Iris pigment epithelial cell (primary cell): ENCODE results near the gene NAA38.

Source experiments
- DNase-seq: peaks from one replicate; pipeline ENCODE4 v3.0.0-alpha.2; 2011; ENCODE audit warnings: low read depth

Gene NAA38, protein sequence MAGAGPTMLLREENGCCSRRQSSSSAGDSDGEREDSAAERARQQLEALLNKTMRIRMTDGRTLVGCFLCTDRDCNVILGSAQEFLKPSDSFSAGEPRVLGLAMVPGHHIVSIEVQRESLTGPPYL

DNA sequence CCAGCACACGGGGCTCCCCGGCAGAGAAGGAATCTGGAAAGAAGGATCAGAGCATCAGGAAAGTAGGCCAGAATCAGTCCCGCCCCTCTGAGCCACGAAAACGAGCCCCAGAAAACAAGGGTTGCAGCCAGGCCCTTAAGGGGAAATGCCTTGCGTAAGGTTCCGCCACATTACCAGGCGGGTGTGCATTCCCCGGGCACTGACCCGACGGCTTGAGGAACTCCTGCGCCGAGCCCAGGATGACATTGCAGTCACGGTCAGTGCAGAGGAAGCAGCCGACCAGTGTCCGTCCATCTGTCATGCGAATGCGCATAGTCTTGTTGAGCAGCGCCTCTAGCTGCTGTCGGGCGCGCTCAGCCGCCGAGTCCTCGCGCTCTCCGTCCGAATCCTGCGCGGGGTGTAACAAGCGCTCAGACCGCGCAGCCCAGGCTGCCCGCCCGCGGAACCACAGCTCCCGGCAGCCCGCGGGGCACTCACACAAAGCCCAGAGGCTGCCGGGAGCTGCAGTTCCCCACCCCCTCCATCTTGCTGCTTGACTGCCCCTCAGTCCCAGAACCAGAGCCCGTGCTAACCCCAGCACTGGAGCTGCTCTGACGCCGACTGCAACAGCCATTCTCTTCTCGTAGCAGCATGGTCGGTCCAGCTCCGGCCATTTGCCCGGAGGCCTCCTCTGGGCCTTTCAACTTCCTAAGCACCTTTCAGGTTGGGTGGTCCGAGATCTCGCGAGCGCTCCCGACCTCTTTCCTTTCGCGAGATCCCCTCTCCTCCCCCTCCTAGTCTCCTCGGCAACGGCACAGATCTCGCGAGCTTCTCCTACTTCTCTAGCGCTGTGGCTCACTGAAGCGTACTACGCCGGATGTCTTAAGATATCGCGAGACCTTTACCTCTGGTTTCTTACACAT is at the start of gene NAA38:
NAA38 (minus strand) TSS at position 749 of the 902 bp plus-strand sequence; CDS start at position 653, 96 bp downstream.
- peak; percentile 99 for DNase-seq

- no peak for DNase-seq
Measured at GRCh38 chr17:7903154-7904103, 46.1 kb upstream of the NAA38 start.

GRCh38 chr17:7897773-7898172 is 40.4 kb upstream of the NAA38 start:
- peak; percentile 75 for DNase-seq

DNA sequence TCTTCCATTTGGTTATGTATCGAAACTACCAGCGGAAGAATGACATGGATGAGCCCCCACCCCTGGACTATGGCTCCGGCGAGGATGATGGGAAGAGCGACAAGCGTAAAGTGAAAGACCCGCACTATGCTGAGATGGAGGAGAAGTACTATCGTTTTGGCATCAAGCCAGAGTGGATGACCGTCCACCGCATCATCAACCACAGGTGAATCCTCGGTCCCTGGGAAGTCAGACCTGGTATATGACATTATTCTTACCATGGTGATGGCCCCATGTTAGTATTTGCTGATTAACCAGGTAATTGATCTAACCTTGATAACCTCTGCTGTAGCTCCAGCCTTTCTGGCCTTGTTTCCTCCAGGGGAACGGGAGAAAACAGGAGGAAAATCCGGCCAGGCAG is 39.7 kb upstream of the NAA38 start:
- DNase-seq: no peak

- no peak for DNase-seq
Measured at GRCh38 chr17:7894866-7895265, 37.5 kb upstream of the NAA38 start.

DNA sequence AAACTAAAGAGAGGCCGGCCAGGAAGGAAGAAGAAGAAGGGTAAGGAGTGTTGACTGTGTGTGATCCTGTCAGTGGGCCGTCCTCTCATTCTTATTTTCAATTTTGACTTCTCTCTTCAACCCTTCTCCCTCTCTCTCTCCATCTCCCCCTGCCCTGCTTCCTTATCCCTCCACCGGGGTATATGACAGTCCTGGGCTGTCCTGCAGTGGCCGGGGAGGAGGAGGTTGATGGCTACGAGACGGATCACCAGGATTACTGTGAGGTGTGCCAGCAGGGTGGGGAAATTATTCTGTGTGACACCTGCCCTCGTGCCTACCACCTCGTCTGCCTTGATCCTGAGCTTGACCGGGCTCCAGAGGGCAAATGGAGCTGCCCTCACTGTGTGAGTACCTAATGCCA is 36.9 kb upstream of the NAA38 start:
- DNase-seq: no peak

DNA sequence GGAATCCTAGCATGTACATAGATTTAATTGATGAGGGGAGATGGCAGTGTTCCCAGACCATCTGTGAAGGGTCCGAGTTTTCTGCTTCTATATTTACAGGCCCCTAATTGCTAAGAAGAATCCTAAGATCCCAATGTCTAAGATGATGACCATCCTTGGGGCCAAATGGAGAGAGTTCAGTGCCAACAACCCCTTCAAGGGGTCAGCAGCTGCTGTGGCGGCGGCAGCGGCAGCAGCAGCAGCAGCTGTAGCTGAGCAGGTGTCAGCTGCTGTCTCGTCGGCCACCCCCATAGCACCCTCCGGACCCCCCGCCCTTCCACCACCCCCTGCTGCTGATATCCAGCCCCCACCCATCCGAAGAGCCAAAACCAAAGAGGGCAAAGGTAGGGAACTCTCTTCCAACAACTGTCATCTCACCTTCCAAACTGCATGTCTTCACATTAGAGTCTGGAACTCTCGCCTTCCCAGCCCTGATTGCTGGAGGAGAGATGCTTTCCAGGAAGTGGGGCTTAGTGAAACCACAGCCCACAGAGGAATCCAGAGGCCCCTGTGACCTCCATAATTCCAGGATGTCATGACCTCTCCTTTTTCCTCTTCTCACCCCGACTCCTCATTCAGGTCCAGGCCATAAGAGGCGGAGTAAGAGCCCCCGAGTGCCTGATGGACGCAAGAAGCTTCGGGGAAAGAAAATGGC is 36.0 kb upstream of the NAA38 start:
- no peak for DNase-seq

DNA sequence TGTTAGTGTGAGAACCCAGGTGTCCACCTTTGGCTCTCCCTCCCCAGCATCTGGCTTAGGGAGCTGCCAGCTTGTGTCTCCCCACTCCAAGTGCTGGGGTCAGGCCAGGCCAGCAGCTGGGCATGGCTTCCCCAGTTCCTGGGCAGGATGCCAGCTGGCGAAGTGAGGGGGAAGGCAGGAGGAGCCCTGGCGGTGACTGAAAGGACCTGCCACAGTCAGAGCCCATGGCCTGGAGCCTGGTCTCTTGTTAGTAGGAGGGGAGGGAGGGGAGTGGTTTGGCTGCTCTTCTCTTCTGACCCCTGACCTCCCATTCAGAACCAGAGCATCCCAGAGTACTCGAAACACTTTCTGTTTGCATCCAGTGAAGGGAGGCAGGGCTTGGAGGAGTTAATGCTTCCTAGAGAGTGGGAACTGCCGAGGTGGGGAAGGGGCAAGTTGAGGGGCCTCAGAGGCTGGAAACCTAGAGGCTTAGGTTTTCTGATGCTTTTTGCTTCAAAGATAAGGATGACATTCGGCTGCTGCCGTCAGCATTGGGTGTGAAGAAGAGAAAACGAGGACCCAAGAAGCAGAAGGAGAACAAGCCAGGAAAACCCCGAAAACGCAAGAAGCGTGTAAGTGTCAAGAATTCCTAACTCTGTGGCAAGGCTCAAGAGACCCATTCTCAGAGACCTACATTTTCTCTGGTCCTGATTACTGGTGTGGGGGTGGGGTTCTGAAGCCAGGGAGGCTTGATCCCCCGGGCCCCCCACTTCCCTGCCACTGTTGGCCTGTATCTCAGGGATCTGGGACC is 32.0 kb upstream of the NAA38 start:
- peak; percentile 79 for DNase-seq

DNA sequence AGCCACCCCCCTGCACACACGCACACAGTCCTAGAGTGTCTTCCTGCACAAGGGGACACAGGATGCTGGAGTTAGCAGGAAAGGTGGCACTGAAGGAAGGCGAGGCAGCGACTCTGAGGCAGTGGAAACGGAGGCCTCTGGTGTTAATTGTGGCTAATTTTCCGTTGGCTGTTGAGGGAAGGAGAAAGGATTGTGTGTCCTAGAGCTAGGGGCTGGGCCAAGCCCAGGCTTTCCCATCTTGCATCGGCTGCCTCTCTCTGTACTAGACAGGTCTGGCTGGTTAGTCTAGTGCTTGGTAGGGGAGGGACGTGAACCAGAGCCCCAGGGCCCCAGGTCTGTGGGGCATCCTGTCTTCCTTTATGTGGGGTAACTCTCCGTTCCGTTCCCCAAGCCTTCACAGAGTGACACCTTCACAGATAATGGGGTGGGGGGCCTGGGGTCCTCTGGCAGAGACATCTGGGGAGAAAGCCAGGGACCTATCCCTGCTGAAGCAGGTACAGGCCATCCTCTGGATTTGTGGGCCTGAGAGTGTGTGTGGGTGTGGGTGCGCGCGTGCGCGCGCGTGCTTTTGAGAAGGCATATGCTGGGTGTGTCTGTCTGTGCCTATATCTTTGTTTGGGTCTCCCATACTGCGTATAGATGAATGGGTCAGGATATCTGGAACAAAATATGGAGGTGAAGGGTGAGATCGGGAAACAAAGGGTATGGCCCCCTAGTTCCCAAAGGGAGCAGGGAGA is 31.0 kb upstream of the NAA38 start, which contains the start of gene CHD3:
CHD3 (plus strand) TSS at position 606 of the 737 bp plus-strand sequence. CDS start 212 bp downstream, outside the sequence.
- DNase-seq: peak; percentile 46

GRCh38 chr17:7887482-7888183 is 30.3 kb upstream of the NAA38 start:
- DNase-seq: peak; percentile 97

DNA sequence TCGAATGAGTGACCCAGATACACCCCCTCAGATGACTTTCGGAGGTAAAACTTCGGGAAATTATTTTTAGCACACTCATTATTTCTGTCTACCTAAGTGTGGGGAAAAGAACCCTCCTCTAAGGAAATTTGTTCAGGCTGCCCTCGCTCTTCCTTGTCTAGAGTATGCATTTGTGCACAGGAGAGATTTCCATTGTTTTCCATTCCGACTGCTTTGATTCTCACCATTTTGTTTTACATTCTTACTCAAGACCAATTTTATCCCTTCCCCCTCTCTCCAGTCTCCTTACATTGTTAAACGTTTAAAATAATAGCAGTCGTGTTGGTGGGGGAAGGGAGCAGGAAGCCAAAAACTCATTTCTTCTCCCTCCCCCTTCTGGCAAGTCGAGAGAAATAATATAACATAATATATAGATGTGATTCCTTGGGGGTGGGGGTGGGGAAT is 29.7 kb upstream of the NAA38 start:
- no peak for DNase-seq

DNA sequence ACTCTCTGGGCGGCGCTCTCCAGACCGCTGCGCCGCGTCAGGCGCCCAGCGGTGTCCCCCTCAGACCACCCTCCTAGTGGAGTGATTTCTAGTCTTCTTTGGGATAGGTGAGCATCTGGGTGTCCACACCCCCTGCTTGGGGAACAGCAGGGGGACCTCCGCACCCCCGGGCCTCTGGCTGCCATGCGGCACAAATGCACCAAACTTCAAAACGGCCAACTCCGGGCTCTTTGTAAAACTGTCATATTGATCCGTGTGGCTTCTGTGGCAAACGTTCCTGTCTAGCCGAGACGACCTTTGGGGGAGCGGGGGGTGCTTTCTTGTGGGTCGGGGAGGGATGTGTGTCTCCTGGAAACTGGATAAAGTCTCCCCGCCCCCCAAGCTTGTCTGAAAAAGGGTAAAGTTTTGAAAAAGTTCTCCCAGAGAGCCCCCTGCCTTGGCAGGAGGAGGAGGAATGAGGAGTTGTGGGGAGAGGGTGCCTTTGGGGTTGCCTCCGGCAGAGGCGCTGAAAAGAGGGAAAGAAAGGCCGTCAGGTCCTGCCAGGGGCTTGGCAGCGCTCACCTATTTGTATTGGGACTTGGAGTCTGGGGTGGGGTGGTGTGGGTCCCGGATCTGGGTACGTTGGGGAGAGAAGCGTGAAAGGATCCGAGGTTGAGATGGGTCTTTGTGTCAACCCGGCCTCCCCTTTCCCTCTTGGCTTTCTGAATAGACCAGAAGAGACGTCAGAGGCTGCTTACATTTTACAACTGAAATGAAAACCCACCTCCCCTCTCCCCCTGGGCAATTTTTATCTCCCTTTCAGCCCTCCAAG is 29.1 kb upstream of the NAA38 start:
- no peak for DNase-seq

DNA sequence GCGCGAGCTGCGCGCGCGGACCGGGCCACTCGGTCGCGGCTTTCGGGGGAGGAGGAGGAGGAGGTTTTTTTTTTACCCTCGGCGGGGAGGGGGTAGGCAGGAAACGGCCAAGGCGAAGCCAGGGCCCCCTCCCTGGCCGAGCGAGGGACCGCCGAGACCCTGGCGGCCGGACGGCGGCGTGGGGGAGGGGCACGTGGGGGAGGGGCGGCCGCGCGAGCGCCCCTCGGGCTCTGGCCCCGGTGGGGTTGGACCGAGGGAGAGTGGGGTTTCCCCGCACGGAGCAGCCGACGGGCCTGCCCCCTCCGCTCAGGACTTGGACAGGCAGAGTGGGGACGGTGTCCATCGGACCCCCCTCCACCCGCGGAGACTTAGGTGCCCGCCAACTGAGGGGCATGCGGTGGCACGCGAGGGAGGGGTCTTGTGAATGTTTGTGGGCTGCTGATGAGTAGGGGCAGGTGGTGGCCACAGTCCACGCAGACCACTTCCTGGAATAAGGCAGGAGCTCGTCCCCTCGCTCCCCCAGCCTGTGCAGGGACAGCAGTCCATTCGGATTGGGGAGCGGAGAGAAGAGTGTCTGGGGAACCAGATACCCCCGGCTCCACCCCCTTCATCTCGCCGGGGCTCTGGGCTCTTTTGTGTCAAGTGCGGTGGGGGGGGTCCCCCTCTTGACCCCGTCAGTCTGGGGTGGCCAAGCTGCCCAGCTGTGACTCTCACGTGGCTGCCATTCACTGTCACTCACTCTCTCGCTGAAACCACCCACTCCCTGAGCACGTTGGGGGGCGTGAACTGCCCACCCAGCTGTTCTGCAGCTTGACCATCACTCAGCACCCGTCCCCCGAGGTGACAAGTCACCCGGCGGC is 28.2 kb upstream of the NAA38 start:
- DNase-seq: no peak

DNA sequence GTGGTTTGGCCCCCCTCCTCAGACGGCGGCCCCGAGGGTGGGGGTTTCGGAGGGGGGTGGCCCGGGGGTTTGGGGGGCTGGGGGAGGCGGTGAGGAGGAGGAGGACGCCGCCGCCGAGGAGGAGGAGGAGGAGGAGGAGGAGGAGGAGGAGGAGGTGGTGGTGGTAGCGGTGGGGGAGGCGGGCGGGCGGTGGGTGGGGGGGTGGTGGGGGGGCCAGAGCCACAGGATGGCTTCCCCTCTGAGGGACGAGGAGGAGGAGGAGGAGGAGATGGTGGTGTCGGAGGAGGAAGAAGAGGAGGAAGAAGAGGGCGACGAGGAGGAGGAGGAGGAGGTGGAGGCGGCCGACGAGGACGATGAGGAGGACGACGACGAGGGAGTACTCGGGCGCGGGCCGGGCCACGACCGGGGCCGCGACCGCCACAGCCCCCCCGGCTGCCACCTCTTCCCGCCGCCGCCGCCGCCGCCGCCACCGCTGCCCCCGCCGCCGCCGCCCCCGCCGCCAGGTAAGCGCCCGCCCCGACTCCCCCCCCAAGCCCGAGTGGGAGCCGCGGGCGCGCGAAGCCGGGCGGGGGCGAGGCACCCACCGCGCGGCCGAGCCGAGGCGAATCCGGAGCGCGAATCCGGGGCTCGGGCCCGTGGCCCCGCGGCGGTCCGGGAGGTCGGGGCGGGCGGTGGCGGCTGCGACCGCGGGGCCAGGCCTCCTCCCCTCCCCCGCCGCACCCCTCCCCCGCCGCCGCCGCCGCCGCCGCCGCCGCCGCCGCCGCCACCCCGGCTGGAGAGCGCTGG is 27.4 kb upstream of the NAA38 start:
- no peak for DNase-seq

DNA sequence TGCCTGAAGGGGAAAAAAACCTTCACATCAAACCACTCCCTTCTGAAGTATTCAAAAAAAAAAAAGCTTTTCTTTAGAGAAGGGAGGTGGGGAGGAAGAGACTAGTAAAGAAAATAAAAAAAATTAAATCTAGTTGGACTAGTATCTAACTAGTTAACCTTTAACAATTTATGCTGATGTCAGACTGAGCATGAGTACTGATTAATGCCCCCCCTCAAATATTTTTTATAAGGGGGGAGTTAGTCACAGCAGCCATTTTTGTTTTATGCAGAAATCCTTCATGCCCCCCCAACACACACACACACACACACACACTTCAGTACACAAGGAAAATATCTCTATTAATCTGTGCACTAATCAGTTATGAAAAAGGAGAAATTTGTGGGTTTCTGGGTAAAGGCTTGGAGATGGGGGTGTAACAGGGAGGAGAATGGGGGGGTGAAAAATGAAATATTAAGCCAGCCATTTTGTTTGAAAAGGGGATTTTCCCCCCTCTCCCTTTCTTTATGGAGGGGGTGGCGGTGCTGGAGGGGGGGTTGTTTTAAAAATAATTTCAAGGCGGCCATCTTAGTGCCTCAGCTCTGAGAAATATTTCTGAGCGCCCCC is 26.5 kb upstream of the NAA38 start:
- peak; percentile 49 for DNase-seq

- DNase-seq: peak; percentile 31
Measured at GRCh38 chr17:7882629-7883028, 25.3 kb upstream of the NAA38 start.
